CD4-positive, alpha-beta memory T cell (primary cell): ENCODE measurements around the gene LSM12. TPM values are rescaled to one million over a fixed set of nuclear protein-coding genes. Genes with fewer than 3 reads are reported as not detected.

Experiments
- CTCF ChIA-PET: fragments of 350-600 bp; sonication (Branson Sonifier 250); formaldehyde crosslinking; loops from one replicate; lab custom pipeline; 2021; ENCODE audit warnings: inconsistent platforms; ENCODE audit not compliant: partially characterized antibody; lab: Charles Lee
- POLR2A ChIA-PET: fragments of 350-600 bp; sonication (Branson Sonifier 250); formaldehyde crosslinking; loops from one replicate; lab custom pipeline; 2021; ENCODE audit not compliant: partially characterized antibody; lab: Charles Lee
- DNase-seq, 5 donors: peaks; one replicate each; pipeline versions ENCODE4 v3.0.0 to v3.0.0-alpha.2; 2020 to 2022; ENCODE audit warnings: mixed read lengths in 1 of 5
- H3K27ac ChIP-seq: one replicate; pipeline ENCODE4 v1.7.0; 2013; ENCODE audit warnings: low read depth, low read length
- H3K27me3 ChIP-seq: 2 replicates; pipeline ENCODE4 v1.7.0; 2013; ENCODE audit warnings: mild to moderate bottlenecking, low read length, moderate library complexity; ENCODE audit not compliant: insufficient read depth
- H3K36me3 ChIP-seq: 2 replicates; pipeline ENCODE4 v1.7.0; 2013; ENCODE audit warnings: mild to moderate bottlenecking, low read length, moderate library complexity; ENCODE audit not compliant: insufficient read depth
- H3K4me1 ChIP-seq: 2 replicates; pipeline ENCODE4 v1.7.0; 2013; ENCODE audit warnings: mild to moderate bottlenecking, low read length, moderate library complexity; ENCODE audit not compliant: insufficient read depth
- H3K4me3 ChIP-seq, 2 donors: one replicate each; pipeline ENCODE4 v1.7.0; 2013; ENCODE audit warnings: low read length in 2 of 2, mild to moderate bottlenecking in 1 of 2
- H3K9me3 ChIP-seq, 2 donors: one replicate each; pipeline ENCODE4 v1.7.0; 2013; ENCODE audit warnings: low read length in 2 of 2, control low read depth in 1 of 2; ENCODE audit not compliant: control insufficient read depth in 1 of 2
- H3K27ac Mint-ChIP-seq, 7 donors: one replicate each; pipeline ENCODE4 v1.8.0; 2020 to 2021; ENCODE audit warnings: mixed read lengths in 7 of 7, mild to moderate bottlenecking in 6 of 7, inconsistent platforms in 3 of 7, moderate library complexity in 3 of 7
- H3K27me3 Mint-ChIP-seq, 2 donors: one replicate each; pipeline ENCODE4 v1.8.0; 2020 to 2021; ENCODE audit warnings: mixed read lengths in 2 of 2
- H3K36me3 Mint-ChIP-seq, 2 donors: one replicate each; pipeline ENCODE4 v1.8.0; 2020 to 2021; ENCODE audit warnings: mixed read lengths in 2 of 2, inconsistent platforms in 1 of 2, mild to moderate bottlenecking in 1 of 2
- H3K4me1 Mint-ChIP-seq, 4 donors: one replicate each; pipeline ENCODE4 v1.8.0; 2020 to 2021; ENCODE audit warnings: mixed read lengths in 4 of 4, mild to moderate bottlenecking in 1 of 4
- H3K4me3 Mint-ChIP-seq, 8 donors: one replicate each; pipeline ENCODE4 v1.8.0; 2020 to 2021; ENCODE audit warnings: mixed read lengths in 8 of 8, mild to moderate bottlenecking in 7 of 8, moderate library complexity in 6 of 8, inconsistent platforms in 3 of 8
- H3K9me3 Mint-ChIP-seq, 8 donors: one replicate each; pipeline ENCODE4 v1.8.0; 2020 to 2021; ENCODE audit warnings: mixed read lengths in 8 of 8, mild to moderate bottlenecking in 5 of 8, inconsistent platforms in 3 of 8, moderate library complexity in 1 of 8
- intact Hi-C: fragments of 100-400 bp; cut with micrococcal nuclease; formaldehyde crosslinking; loops from one replicate; pipeline ENCODE4 v1.15.1; 2023
- polyA plus RNA-seq, 2 donors: library from polyadenylated mRNA; unstranded; fragments of 300-500 nt; fragmentation: Illumina TruSeq; gene quantifications; one replicate each; pipeline ENCODE4 v1.2.3, GENCODE V29; 2021
- total RNA-seq, 2 experiments: library from RNA; stranded (reverse); gene quantifications; one replicate each; pipeline ENCODE4 v1.2.3, GENCODE V29; 2021

Gene LSM12
- total and polyA plus RNA-seq, 4 experiments from 2014 or later: 35.3 to 74.0 (median 46.5) TPM

DNA sequence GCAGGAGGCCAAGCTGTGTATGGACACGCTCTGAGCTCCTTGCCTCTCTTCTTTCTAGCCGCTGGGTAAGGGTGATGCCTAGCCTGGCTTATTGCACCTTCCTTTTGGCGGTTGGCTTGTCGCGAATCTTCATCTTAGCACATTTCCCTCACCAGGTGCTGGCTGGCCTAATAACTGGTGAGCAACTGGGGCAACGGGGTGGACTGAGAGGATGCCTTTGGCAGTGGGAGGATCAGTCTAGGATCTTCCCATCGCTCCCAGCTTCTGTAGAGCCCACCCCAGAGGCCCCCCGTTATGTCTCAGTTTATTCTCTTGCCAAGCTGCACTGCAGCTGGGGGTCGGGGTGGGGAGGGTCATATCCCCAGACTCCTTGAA is 8.4 kb upstream of the LSM12 start:
- Histone ChIP-seq H3K4me3 (no peak overlapping the region), H3K4me1 (peaks cover 18% of the 10 kb centered on the region), H3K36me3 (peaks cover 15% of the 10 kb centered on the region), H3K27me3 (no peaks in the 10 kb centered on the region), H3K27ac (no peak overlapping the region), H3K9me3 (no peaks in the 10 kb centered on the region)
- CTCF ChIA-PET: no interaction called here
- intact Hi-C loops: no loop called here
- Mint-ChIP-seq H3K9me3 (peaks cover 0 to 2% (median 0%) of the 10 kb centered on the region in 8 donors), H3K4me3 (no peak overlapping the region), H3K27ac (no peak overlapping the region), H3K36me3 (peaks cover 5 to 33% of the 10 kb centered on the region in 2 donors), H3K27me3 (no peaks in the 10 kb centered on the region), H3K4me1 (peaks cover 13 to 29% (median 21%) of the 10 kb centered on the region in 4 donors)
- no peak for DNase-seq
- POLR2A ChIA-PET: no interaction called here

DNA sequence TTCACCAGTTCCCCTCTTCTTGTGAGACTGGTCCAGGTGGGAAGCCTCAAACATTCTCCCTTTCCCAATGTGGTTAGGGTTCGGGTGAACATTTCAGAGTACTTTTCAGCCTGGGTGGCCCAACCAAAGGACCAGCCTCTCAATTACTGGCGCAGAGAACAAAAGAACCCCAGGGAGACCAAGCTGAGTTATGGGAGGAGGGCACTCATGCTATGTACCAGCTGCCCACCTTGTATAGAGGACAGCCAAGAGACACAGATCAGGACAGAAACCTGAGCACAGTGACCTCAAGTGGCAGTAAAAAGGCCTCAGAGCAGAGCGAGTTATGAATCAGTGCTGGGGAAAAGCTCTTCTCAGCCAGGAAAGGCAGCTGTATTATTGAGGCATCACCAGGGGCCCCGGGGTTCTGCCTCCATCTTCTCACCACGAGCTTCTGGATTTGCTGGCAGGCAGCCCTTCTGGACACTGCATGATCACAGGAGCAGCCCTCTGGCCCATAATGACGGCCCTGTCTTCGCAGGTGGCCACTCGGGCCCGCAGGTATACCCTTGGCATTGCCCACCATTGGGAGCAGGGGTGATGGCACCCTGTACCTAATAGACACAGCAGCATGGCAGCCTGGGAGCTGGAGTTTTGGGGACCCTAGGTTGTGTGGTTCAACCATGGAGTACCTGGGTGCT is 7.9 kb upstream of the LSM12 start:
- H3K4me3 ChIP-seq: no peak overlapping the region
- Mint-ChIP-seq H3K9me3 (peaks cover 0 to 2% (median 0%) of the 10 kb centered on the region in 8 donors), H3K27me3 (no peaks in the 10 kb centered on the region), H3K4me3 (no peak overlapping the region), H3K4me1 (peaks cover 13 to 30% (median 22%) of the 10 kb centered on the region in 4 donors), H3K36me3 (peaks cover 5 to 30% of the 10 kb centered on the region in 2 donors), H3K27ac (peak overlapping the region in 3 of 7 donors; percentile 30 to 36 (median 31))
- ChIA-PET CTCF (no interaction called here), POLR2A (interaction anchor here (1.4 kb wide), 1 partner anchor 49 kb away, joined by 3 read pairs; the partner anchor contains the start of gene HDAC5)
- intact Hi-C loops: no loop called here
- no peaks in the 10 kb centered on the region for H3K27me3 ChIP-seq
- no peaks in the 10 kb centered on the region for H3K9me3 ChIP-seq
- peaks cover 19% of the 10 kb centered on the region for H3K4me1 ChIP-seq
- H3K27ac ChIP-seq: no peak overlapping the region
- peaks cover 15% of the 10 kb centered on the region for H3K36me3 ChIP-seq
- no peak for DNase-seq

DNA sequence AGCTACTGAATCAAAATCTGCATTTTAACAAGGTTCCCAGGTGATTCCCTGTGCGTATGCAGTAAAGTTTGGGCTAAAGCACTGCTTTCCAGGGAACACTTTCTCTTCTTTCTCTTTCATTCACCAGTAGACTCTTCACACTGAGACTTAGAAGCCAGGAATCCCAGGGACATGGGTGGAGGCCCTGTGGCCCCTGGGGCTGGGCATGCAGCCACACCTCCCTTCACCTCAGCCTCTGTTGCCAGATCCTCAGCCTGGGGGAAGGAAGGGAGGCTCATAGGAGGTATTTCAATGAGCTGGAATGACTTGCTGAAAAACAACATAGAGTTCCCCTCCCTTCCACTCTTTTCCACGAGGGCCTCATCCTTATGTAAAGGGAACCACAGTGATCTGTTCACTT is 5.3 kb upstream of the LSM12 start:
- Mint-ChIP-seq H3K4me3 (peak overlapping the region; percentile 40 to 95 (median 80)), H3K4me1 (peaks cover 17 to 41% (median 27%) of the 10 kb centered on the region in 4 donors), H3K36me3 (peaks cover 5 to 21% of the 10 kb centered on the region in 2 donors), H3K27me3 (no peaks in the 10 kb centered on the region), H3K9me3 (peaks cover 0 to 2% (median 0%) of the 10 kb centered on the region in 8 donors), H3K27ac (peak overlapping the region; percentile 69 to 98 (median 90))
- Histone ChIP-seq H3K4me1 (peaks cover 28% of the 10 kb centered on the region), H3K4me3 (peak overlapping the region in 1 of 2 donors; percentile 48), H3K27ac (peak overlapping the region; percentile 78), H3K36me3 (peaks cover 8% of the 10 kb centered on the region), H3K27me3 (no peaks in the 10 kb centered on the region), H3K9me3 (no peaks in the 10 kb centered on the region)
- ChIA-PET POLR2A (interaction anchor here (1.2 to 2.8 kb wide), 3 partner anchors 17 to 115 kb away, joined by 3 to 10 read pairs (median 6); partner anchors contain the start of genes HDAC5 and TMUB2), CTCF (no interaction called here)
- no peak for DNase-seq
- intact Hi-C loops: loop anchor here (2.0 kb wide), 1 partner anchor 57 kb away; the partner anchor contains the start of gene TMEM101

DNA sequence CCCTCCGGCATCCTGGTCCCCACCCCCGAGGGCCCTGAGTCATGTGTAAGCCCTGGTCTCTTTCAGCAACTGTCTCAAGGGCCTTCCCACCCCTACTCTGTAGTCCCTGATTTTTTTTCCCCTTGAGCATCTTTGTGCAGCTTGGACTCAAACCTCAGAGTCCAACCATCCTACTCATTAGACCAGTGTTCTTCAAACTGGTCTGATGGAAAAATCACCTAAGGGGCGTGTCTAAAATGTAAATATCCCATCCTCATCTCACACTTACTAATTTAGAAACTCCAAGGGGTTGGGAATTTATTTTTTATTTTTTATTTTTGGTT is 4.7 kb upstream of the LSM12 start:
- intact Hi-C loops: loop anchor here (2.0 kb wide), 1 partner anchor 56 kb away; the partner anchor contains the start of gene TMEM101
- Histone ChIP-seq H3K36me3 (peaks cover 4% of the 10 kb centered on the region), H3K9me3 (no peaks in the 10 kb centered on the region), H3K4me1 (peaks cover 30% of the 10 kb centered on the region), H3K4me3 (peak overlapping the region; percentile 63 to 79), H3K27ac (peak overlapping the region; percentile 78), H3K27me3 (no peaks in the 10 kb centered on the region)
- no peaks in the 10 kb centered on the region for H3K27me3 Mint-ChIP-seq
- ChIA-PET POLR2A (interaction anchor here (1.2 to 2.8 kb wide), 3 partner anchors 16 to 115 kb away, joined by 3 to 10 read pairs (median 6); partner anchors contain the start of genes HDAC5 and TMUB2), CTCF (no interaction called here)
- H3K9me3 Mint-ChIP-seq: no peaks in the 10 kb centered on the region
- DNase-seq: peak in 1 of 5 donors; percentile 71
- H3K4me3 Mint-ChIP-seq: peak overlapping the region; percentile 90 to 97 (median 94)
- peaks cover 0 to 18% of the 10 kb centered on the region in 2 donors for H3K36me3 Mint-ChIP-seq
- peaks cover 20 to 46% (median 30%) of the 10 kb centered on the region in 4 donors for H3K4me1 Mint-ChIP-seq
- H3K27ac Mint-ChIP-seq: peak overlapping the region; percentile 83 to 98 (median 96)

DNA sequence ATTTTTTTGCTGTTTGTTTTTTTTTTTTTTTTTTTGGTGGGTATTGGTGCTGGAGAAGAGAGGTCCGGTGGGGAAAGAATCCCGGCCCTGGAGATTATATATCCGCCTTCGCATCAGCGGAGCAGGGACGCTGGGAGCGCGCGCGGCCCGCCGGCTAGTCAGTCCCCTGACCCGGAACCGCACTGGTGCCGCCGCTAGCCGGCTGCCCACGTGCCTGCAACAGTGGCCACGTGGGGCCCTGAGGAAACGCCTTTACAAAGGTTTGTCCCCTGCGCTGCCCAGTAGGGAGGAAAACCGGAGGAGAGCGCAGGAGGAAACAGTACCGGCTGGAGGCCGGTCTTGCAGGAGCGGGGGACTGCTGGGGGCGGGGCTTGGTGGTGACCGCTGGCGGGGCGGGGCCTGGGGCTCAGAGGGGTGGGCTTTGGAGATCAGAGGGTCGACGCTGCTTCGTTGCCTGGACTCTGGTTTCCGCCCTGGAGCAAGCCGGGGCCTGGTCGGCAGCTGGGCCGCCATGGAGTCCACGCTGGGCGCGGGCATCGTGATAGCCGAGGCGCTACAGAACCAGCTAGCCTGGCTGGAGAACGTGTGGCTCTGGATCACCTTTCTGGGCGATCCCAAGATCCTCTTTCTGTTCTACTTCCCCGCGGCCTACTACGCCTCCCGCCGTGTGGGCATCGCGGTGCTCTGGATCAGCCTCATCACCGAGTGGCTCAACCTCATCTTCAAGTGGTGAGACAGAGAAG is 4.2 kb upstream of the LSM12 start, which contains the start of gene G6PC3:
G6PC3 (plus strand) TSS at position 281 of the 743 bp plus-strand sequence; CDS start at position 512, 231 bp downstream.
- Mint-ChIP-seq H3K27ac (peak within 1 kb of the TSS; percentile 83 to 98 (median 96)), H3K4me1 (peaks cover 22 to 50% (median 34%) of the 10 kb centered on the region in 4 donors), H3K27me3 (no peaks in the 10 kb centered on the region), H3K36me3 (peaks cover 0 to 16% of the 10 kb centered on the region in 2 donors), H3K4me3 (peak within 1 kb of the TSS; percentile 90 to 97 (median 94)), H3K9me3 (no peaks in the 10 kb centered on the region)
- POLR2A ChIA-PET: interaction anchor here (0.5 to 2.8 kb wide), 7 partner anchors 10 to 256 kb away, joined by 3 to 10 read pairs (median 5); partner anchors contain the start of genes HDAC5, TMEM101 and TMUB2
- H3K4me3 ChIP-seq: peak within 1 kb of the TSS; percentile 69 to 79
- no peaks in the 10 kb centered on the region for H3K36me3 ChIP-seq
- H3K27me3 ChIP-seq: no peaks in the 10 kb centered on the region
- peak; percentile 56 to 76 (median 64) for DNase-seq
- CTCF ChIA-PET: interaction anchor here (0.7 kb wide), 1 partner anchor 45 kb away, joined by 5 read pairs; no protein-coding TSS in a partner anchor
- H3K4me1 ChIP-seq: peaks cover 33% of the 10 kb centered on the region
- intact Hi-C loops: loop anchor here (2.0 kb wide), 1 partner anchor 56 kb away; the partner anchor contains the start of gene TMEM101
- no peaks in the 10 kb centered on the region for H3K9me3 ChIP-seq
- H3K27ac ChIP-seq: peak within 1 kb of the TSS; percentile 78

DNA sequence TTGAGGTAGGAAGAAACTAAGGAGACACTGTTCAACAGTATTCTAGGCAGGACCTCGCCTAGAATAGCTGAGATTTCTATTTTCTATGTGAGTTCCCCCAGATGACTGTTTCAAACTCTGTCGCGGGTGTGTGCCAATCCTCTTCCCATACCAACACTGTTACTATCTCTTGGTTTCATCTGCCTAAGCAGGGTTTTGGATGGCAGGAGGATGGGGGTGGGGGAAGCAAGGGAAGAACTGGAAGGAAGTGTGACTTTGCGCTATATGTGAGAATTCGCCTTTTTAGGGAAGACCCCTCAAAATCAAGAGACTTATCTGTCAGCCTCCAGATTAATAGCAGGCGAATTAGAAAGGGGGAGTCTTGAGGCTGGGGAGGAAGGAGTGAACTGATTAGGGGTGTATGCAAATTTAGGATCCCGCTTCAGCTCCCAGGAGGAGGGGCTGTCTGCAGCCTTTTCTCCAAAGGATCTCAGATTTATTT is 3.5 kb upstream of the LSM12 start:
- ChIA-PET CTCF (interaction anchor here (0.7 kb wide), 2 partner anchors 41 to 46 kb away, joined by 4 to 5 read pairs; no protein-coding TSS in a partner anchor), POLR2A (interaction anchor here (0.5 to 2.8 kb wide), 7 partner anchors 10 to 256 kb away, joined by 3 to 10 read pairs (median 5); partner anchors contain the start of genes HDAC5, TMEM101 and TMUB2)
- H3K4me3 ChIP-seq: peak overlapping the region; percentile 69 to 79
- Mint-ChIP-seq H3K27ac (peak overlapping the region; percentile 83 to 98 (median 96)), H3K4me1 (peaks cover 26 to 55% (median 37%) of the 10 kb centered on the region in 4 donors), H3K27me3 (no peaks in the 10 kb centered on the region), H3K4me3 (peak overlapping the region; percentile 90 to 97 (median 94)), H3K9me3 (no peaks in the 10 kb centered on the region), H3K36me3 (peaks cover 0 to 15% of the 10 kb centered on the region in 2 donors)
- intact Hi-C loops: loop anchor here (2.0 kb wide), 1 partner anchor 55 kb away; the partner anchor contains the start of gene TMEM101
- DNase-seq: no peak
- H3K9me3 ChIP-seq: no peaks in the 10 kb centered on the region
- H3K27me3 ChIP-seq: no peaks in the 10 kb centered on the region
- H3K36me3 ChIP-seq: no peaks in the 10 kb centered on the region
- peak overlapping the region; percentile 78 for H3K27ac ChIP-seq
- H3K4me1 ChIP-seq: peaks cover 39% of the 10 kb centered on the region
